ENCODE data around the gene PPP6R2. TPM values are rescaled to one million over a fixed set of nuclear protein-coding genes. Genes with fewer than 3 reads are reported as not detected.

PPP6R2 gene
- total and polyA plus RNA-seq, 4 donors: 35.2 to 70.0 (median 46.6) TPM

- peaks cover 9 to 56% (median 25%) of the 10 kb centered on the region in 4 donors for H3K36me3 ChIP-seq (ENCODE audit: control insufficient read depth in 4 of 4, insufficient read depth in 4 of 4, low read length in 4 of 4)
- ATAC-seq (ENCODE audit: insufficient read depth, low FRiP score): no peak
- WGBS, 2 donors: 87 to 91% methylated on average over 5 of the region's 5 CpGs
Measured at GRCh38 chr22:50452649-50453048, 109.5 kb downstream of the PPP6R2 start.

GRCh38 chr22:50454556-50455075 is 111.5 kb downstream of the PPP6R2 start:
- DNase-seq: no peak
- no peak for TF ChIP-seq CTCF (IDR thresholded peaks at IDR 0.05; ENCODE audit: control extremely low read depth, extremely low read depth)
- no peaks in the 10 kb centered on the region for H3K27me3 ChIP-seq (ENCODE audit: control insufficient read depth in 3 of 3, insufficient read depth in 3 of 3, low read length in 2 of 3)
- WGBS, 2 donors: 92 to 95% methylated on average over 27 of the region's 27 CpGs
- H3K36me3 ChIP-seq (ENCODE audit: control insufficient read depth in 4 of 4, insufficient read depth in 4 of 4, low read length in 4 of 4): peaks cover under 1 to 64% (median 26%) of the 10 kb centered on the region in 4 donors
- no peak for ATAC-seq (ENCODE audit: insufficient read depth, low FRiP score)
- no peak overlapping the region for H3K27ac ChIP-seq (ENCODE audit: low read depth in 1 of 2, low read length in 1 of 2)
- H3K4me3 ChIP-seq: no peak overlapping the region
- no peak overlapping the region for H3K9ac ChIP-seq (ENCODE audit: insufficient read depth in 1 of 2, low read length in 2 of 2)
- peaks cover 0 to 4% (median 0%) of the 10 kb centered on the region in 5 donors for H3K4me1 ChIP-seq (ENCODE audit: control insufficient read depth in 5 of 5, insufficient read depth in 5 of 5, low read length in 5 of 5)
- peaks cover 0 to 2% (median 0%) of the 10 kb centered on the region in 4 donors for H3K9me3 ChIP-seq (ENCODE audit: control insufficient read depth in 4 of 4, insufficient read depth in 3 of 4, low read length in 3 of 4)

More at GRCh38 chr22:50452649-50453048, 109.5 kb downstream of the PPP6R2 start:
- TF ChIP-seq CTCF (IDR thresholded peaks at IDR 0.05; ENCODE audit: control extremely low read depth, extremely low read depth): no peak
- Histone ChIP-seq H3K9ac (ENCODE audit: insufficient read depth in 1 of 2, low read length in 2 of 2) (no peak overlapping the region), H3K27me3 (ENCODE audit: control insufficient read depth in 3 of 3, insufficient read depth in 3 of 3, low read length in 2 of 3) (no peaks in the 10 kb centered on the region), H3K4me3 (no peak overlapping the region), H3K4me1 (ENCODE audit: control insufficient read depth in 5 of 5, insufficient read depth in 5 of 5, low read length in 5 of 5) (peaks cover 0 to 4% (median 0%) of the 10 kb centered on the region in 5 donors), H3K9me3 (ENCODE audit: control insufficient read depth in 4 of 4, insufficient read depth in 3 of 4, low read length in 3 of 4) (peaks cover 0 to 2% (median 0%) of the 10 kb centered on the region in 4 donors), H3K27ac (ENCODE audit: low read depth in 1 of 2, low read length in 1 of 2) (no peak overlapping the region)
- DNase-seq: no peak

- H3K27me3 ChIP-seq (ENCODE audit: control insufficient read depth in 3 of 3, insufficient read depth in 3 of 3, low read length in 2 of 3): no peaks in the 10 kb centered on the region
- H3K36me3 ChIP-seq (ENCODE audit: control insufficient read depth in 4 of 4, insufficient read depth in 4 of 4, low read length in 4 of 4): peaks cover 6 to 65% (median 28%) of the 10 kb centered on the region in 4 donors
- no peak for TF ChIP-seq CTCF (IDR thresholded peaks at IDR 0.05; ENCODE audit: control extremely low read depth, extremely low read depth)
- ATAC-seq (ENCODE audit: insufficient read depth, low FRiP score) (no peak), DNase-seq (no peak)
- no peak overlapping the region for H3K9ac ChIP-seq (ENCODE audit: insufficient read depth in 1 of 2, low read length in 2 of 2)
- H3K4me1 ChIP-seq (ENCODE audit: control insufficient read depth in 5 of 5, insufficient read depth in 5 of 5, low read length in 5 of 5): peaks cover 0 to under 1% (median 0%) of the 10 kb centered on the region in 5 donors
- WGBS, 2 donors: 95 to 96% methylated on average over 18 of the region's 18 CpGs
- peaks cover 0 to 2% (median 0%) of the 10 kb centered on the region in 4 donors for H3K9me3 ChIP-seq (ENCODE audit: control insufficient read depth in 4 of 4, insufficient read depth in 3 of 4, low read length in 3 of 4)
- no peak overlapping the region for H3K4me3 ChIP-seq
- H3K27ac ChIP-seq (ENCODE audit: low read depth in 1 of 2, low read length in 1 of 2): no peak overlapping the region
Measured at GRCh38 chr22:50455201-50455600, 112.1 kb downstream of the PPP6R2 start.
